ENCODE results near the gene RPS6KA6. TPM values are rescaled to one million over a fixed set of nuclear protein-coding genes. Genes with fewer than 3 reads are reported as not detected.
A peak's percentile ranks its signal among the peaks of the same experiment; 100 is the strongest.

RPS6KA6 gene
- total RNA-seq, 3 donors from 2014 or later (not counting 1 experiment from before 2014, with no cell fraction given) = not detected

- Mint-ChIP-seq H3K9me3 (peaks cover 3 to 4% of the 10 kb centered on the region in 2 donors), H3K27me3 (ENCODE audit: low read depth in 2 of 2) (peaks cover 0 to 7% of the 10 kb centered on the region in 2 donors), H3K36me3 (no peaks in the 10 kb centered on the region), H3K4me3 (no peak overlapping the region), H3K27ac (no peak overlapping the region), H3K4me1 (peaks cover 0 to 4% of the 10 kb centered on the region in 2 donors)
- no peak overlapping the region for H3K27ac ChIP-seq (ENCODE audit: low read length)
- H3K4me3 ChIP-seq (ENCODE audit: low read length) = no peak overlapping the region
- H3K9me3 ChIP-seq (ENCODE audit: control insufficient read depth, insufficient read depth, low read length) = no peaks in the 10 kb centered on the region
- intact Hi-C loops (cut with micrococcal nuclease) = no loop called here
- H3K4me1 ChIP-seq (ENCODE audit: control insufficient read depth, insufficient read depth, low read length) = no peaks in the 10 kb centered on the region
- H3K36me3 ChIP-seq (ENCODE audit: control insufficient read depth, insufficient read depth, low read length) = no peaks in the 10 kb centered on the region
- TF ChIP-seq, protein P1, sequence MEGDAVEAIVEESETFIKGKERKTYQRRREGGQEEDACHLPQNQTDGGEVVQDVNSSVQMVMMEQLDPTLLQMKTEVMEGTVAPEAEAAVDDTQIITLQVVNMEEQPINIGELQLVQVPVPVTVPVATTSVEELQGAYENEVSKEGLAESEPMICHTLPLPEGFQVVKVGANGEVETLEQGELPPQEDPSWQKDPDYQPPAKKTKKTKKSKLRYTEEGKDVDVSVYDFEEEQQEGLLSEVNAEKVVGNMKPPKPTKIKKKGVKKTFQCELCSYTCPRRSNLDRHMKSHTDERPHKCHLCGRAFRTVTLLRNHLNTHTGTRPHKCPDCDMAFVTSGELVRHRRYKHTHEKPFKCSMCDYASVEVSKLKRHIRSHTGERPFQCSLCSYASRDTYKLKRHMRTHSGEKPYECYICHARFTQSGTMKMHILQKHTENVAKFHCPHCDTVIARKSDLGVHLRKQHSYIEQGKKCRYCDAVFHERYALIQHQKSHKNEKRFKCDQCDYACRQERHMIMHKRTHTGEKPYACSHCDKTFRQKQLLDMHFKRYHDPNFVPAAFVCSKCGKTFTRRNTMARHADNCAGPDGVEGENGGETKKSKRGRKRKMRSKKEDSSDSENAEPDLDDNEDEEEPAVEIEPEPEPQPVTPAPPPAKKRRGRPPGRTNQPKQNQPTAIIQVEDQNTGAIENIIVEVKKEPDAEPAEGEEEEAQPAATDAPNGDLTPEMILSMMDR (IDR thresholded peaks at IDR 0.05) = no peak
- ATAC-seq = no peak
- H3K27me3 ChIP-seq (ENCODE audit: control insufficient read depth, insufficient read depth, low read length) = no peaks in the 10 kb centered on the region
- 43% methylated on average over 2 of the region's 6 CpGs for WGBS (ENCODE audit: insufficient coverage)
- no peak for DNase-seq
Measured at GRCh38 chrX:84189125-84189524, 1.1 kb upstream of the RPS6KA6 start.

GRCh38 chrX:84188320-84188834 lies 378 bp upstream of the RPS6KA6 start:
- Histone ChIP-seq H3K27ac (ENCODE audit: low read length) (no peak overlapping the region), H3K27me3 (ENCODE audit: control insufficient read depth, insufficient read depth, low read length) (no peaks in the 10 kb centered on the region), H3K9me3 (ENCODE audit: control insufficient read depth, insufficient read depth, low read length) (no peaks in the 10 kb centered on the region), H3K36me3 (ENCODE audit: control insufficient read depth, insufficient read depth, low read length) (no peaks in the 10 kb centered on the region), H3K4me1 (ENCODE audit: control insufficient read depth, insufficient read depth, low read length) (no peaks in the 10 kb centered on the region), H3K4me3 (ENCODE audit: low read length) (no peak overlapping the region)
- DNase-seq (peak in 1 of 2 donors; percentile 9), ATAC-seq (no peak)
- Mint-ChIP-seq H3K4me3 (peak overlapping the region; percentile 5), H3K9me3 (peaks cover 3 to 8% of the 10 kb centered on the region in 2 donors), H3K27ac (no peak overlapping the region), H3K27me3 (ENCODE audit: low read depth in 2 of 2) (peaks cover 0 to 7% of the 10 kb centered on the region in 2 donors), H3K4me1 (peaks cover 0 to 4% of the 10 kb centered on the region in 2 donors), H3K36me3 (no peaks in the 10 kb centered on the region)
- intact Hi-C loops (cut with micrococcal nuclease) = no loop called here
- WGBS (ENCODE audit: insufficient coverage) = 10% methylated on average over 17 of the region's 19 CpGs
- TF ChIP-seq, protein P1 (IDR thresholded peaks at IDR 0.05) = no peak

DNA sequence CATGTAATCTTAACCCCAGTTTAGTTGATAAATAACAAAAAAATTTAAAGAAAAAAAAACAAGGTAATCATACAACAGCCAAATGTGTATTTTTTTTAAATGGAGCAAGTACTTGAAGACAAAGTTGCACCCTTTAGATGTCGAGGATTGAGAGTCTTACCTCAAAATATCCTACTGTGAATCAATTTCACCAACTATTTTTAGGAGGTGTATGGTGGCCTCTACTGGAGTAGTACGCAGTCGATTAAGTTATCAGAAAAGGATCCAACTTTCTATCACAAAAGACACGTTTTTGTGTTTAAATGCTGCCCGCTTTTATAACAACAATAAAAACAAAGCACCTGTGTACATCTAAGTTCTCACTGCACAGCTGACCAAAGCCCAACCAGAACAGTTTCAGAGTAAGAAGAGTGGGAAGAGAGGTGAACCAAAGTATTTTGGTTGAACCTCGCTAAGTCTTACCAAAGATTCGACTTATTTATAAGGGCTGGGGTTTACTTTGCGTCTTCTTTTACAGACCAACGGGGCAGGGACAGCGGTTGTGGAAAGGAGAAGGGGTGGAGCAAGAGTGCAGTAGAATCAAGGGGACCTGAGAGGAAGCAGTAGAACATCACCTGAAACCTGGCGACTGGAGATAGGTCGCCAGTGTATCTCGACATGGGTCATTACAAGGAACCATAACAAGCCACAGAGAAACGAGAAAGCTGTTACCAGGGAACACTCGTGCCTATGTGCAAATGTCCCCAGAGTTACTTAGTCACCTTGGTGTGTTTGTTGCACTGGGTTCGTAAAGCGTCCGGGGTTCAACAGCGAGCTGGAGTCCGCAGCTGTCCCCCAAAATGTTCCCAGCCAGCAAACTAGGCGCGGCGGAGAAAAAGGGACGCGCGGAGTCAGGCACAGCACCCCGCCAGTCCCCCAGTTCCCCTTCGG lies 1.1 kb downstream of the RPS6KA6 start:
- Mint-ChIP-seq H3K27me3 (ENCODE audit: low read depth in 2 of 2) (peaks cover 0 to 7% of the 10 kb centered on the region in 2 donors), H3K36me3 (no peaks in the 10 kb centered on the region), H3K4me1 (peaks cover 0 to 4% of the 10 kb centered on the region in 2 donors), H3K9me3 (peaks cover 5 to 11% of the 10 kb centered on the region in 2 donors), H3K27ac (no peak overlapping the region), H3K4me3 (no peak overlapping the region)
- Histone ChIP-seq H3K36me3 (ENCODE audit: control insufficient read depth, insufficient read depth, low read length) (no peaks in the 10 kb centered on the region), H3K27me3 (ENCODE audit: control insufficient read depth, insufficient read depth, low read length) (no peaks in the 10 kb centered on the region), H3K27ac (ENCODE audit: low read length) (no peak overlapping the region), H3K4me3 (ENCODE audit: low read length) (no peak overlapping the region), H3K9me3 (ENCODE audit: control insufficient read depth, insufficient read depth, low read length) (no peaks in the 10 kb centered on the region), H3K4me1 (ENCODE audit: control insufficient read depth, insufficient read depth, low read length) (no peaks in the 10 kb centered on the region)
- intact Hi-C loops (cut with micrococcal nuclease) = no loop called here
- 5% methylated on average over 25 of the region's 28 CpGs for WGBS (ENCODE audit: insufficient coverage)
- DNase-seq (no peak), ATAC-seq (no peak)
- TF ChIP-seq, protein P1 (IDR thresholded peaks at IDR 0.05) = no peak

Measured in natural killer cell (primary cell).